Measurements from ENCODE around the gene GNB1. TPM values are rescaled to one million over a fixed set of nuclear protein-coding genes. Genes with fewer than 3 reads are reported as not detected.

GNB1 gene
- total RNA-seq, 1 experiment from 2014 or later, result 400 TPM

DNA sequence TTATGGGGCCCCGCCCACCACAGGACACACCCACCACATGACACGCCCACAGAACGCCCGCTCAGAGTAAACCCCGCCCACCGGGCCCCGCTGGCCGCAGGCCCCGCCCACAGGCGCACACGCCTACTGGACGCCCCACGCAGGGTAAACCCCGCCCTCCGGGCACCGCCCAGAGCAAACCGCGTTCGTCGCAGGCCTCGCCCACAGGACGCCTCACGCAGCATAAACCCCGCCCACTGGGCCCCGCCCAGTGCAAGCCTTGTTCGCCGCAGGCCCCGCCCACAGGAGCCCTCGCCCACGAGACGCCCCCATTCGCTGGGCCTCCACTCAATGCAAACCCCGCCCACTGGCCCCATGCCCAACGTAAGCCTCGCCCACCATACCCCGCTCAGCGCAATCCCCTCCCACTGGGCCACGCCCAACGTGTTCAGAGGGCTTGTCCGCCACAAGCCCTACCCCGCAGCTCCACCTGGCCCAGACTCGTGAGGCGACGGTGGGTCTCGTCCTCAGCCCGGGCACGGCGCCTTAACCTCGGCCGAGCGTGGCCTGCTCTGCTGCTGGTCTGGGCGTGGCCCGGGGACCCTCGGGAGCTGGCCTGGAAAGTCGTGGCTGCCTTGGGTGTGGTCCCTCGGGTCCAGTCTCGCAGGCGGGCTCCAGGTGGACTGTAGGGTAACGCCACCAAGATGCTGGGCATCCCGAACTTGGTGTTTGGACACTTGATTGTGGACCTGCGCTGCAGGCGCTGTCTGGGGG lies 28.6 kb upstream of the GNB1 start:
- Histone ChIP-seq H3K79me1 (ENCODE audit: insufficient read depth, low read depth, low read length, poor library complexity, severe bottlenecking) (no peaks in the 10 kb centered on the region), H3K4me1 (ENCODE audit: insufficient read depth, low read length) (no peaks in the 10 kb centered on the region), H4K5ac (ENCODE audit: insufficient read length, low read depth, low read length) (no peak overlapping the region), H2BK20ac (ENCODE audit: low read depth, low read length, poor library complexity, severe bottlenecking) (no peak overlapping the region), H4K20me1 (ENCODE audit: control insufficient read depth, insufficient read depth, insufficient read length) (no peaks in the 10 kb centered on the region), H3K4ac (ENCODE audit: low read depth, low read length) (no peak overlapping the region), H3K27me3 (ENCODE audit: insufficient read depth, low read length) (no peaks in the 10 kb centered on the region), H2BK12ac (ENCODE audit: insufficient read length, low read depth, low read length) (no peak overlapping the region), H2AFZ (ENCODE audit: low read length) (no peak overlapping the region), H3K9ac (ENCODE audit: extremely low read depth, insufficient read length, low read length) (no peak overlapping the region), H2BK5ac (ENCODE audit: insufficient read length, low read length) (no peak overlapping the region), H2BK15ac (ENCODE audit: low read depth, low read length) (no peak overlapping the region), H3T11ph (ENCODE audit: low read length) (no peak overlapping the region), H3K18ac (ENCODE audit: insufficient read length, low read depth, low read length) (peak overlapping the region; percentile 81), H2AK5ac (ENCODE audit: insufficient read length, low read length) (no peak overlapping the region), H3K27ac (ENCODE audit: insufficient read length, low read depth, low read length) (no peak overlapping the region), H4K91ac (ENCODE audit: insufficient read length, low read depth, low read length) (no peak overlapping the region), H2BK120ac (ENCODE audit: low read depth, low read length, poor library complexity, severe bottlenecking) (no peak overlapping the region), H3K56ac (ENCODE audit: insufficient read length, low read depth, low read length) (no peak overlapping the region), H3K79me2 (ENCODE audit: insufficient read depth, low read length) (no peaks in the 10 kb centered on the region), H3K23ac (ENCODE audit: insufficient read length, low read depth, low read length) (no peak overlapping the region), H4K8ac (replicated peaks; ENCODE audit: insufficient read length, low read depth, low read length) (no peak overlapping the region), H3K9me3 (ENCODE audit: control insufficient read depth, low read depth, low read length) (no peaks in the 10 kb centered on the region), H3K4me2 (ENCODE audit: insufficient read depth, insufficient read length, low read length) (peak overlapping the region; percentile 21), H3K14ac (ENCODE audit: insufficient read depth, low read length) (0 out of 2 replicates have a peak overlapping the region, but pooled peaks have one; percentile 9), H3K23me2 (ENCODE audit: insufficient read length, low read depth, low read length, poor library complexity, severe bottlenecking) (no peaks in the 10 kb centered on the region)
- Mint-ChIP-seq H3K4me1 (peaks cover 4 to 21% of the 10 kb centered on the region in 2 experiments), H3K27ac (no peak overlapping the region), H3K27me3 (ENCODE audit: low read depth) (no peaks in the 10 kb centered on the region; the same call in none of the 2 replicates), H3K9me3 (no peaks in the 10 kb centered on the region), H3K4me3 (peak overlapping the region; percentile 15 to 68), H3K36me3 (ENCODE audit: insufficient read depth in 1 of 3, low read depth in 3 of 3) (no peaks in the 10 kb centered on the region; a peak in 1 of 7 replicates)
- TF ChIP-seq, protein P1, sequence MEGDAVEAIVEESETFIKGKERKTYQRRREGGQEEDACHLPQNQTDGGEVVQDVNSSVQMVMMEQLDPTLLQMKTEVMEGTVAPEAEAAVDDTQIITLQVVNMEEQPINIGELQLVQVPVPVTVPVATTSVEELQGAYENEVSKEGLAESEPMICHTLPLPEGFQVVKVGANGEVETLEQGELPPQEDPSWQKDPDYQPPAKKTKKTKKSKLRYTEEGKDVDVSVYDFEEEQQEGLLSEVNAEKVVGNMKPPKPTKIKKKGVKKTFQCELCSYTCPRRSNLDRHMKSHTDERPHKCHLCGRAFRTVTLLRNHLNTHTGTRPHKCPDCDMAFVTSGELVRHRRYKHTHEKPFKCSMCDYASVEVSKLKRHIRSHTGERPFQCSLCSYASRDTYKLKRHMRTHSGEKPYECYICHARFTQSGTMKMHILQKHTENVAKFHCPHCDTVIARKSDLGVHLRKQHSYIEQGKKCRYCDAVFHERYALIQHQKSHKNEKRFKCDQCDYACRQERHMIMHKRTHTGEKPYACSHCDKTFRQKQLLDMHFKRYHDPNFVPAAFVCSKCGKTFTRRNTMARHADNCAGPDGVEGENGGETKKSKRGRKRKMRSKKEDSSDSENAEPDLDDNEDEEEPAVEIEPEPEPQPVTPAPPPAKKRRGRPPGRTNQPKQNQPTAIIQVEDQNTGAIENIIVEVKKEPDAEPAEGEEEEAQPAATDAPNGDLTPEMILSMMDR (conservative IDR thresholded peaks at IDR 0.05), result no peak
- DNase-seq, result peak; percentile 100
- WGBS (ENCODE audit: extremely low coverage, insufficient read length, low lambda C conversion rate), result no CpG with 5 or more reads among the region's 62 CpGs

Data from H9 (cell line).